ENCODE data around the gene TIPARP.

Gene TIPARP

GRCh38 chr3:156718622-156719306 is 44.4 kb downstream of the TIPARP start:
- 0 out of 2 replicates have a peak overlapping the region, but pooled peaks have one; percentile 3 for H3K27ac ChIP-seq
- no peak for TF ChIP-seq CTCF (conservative IDR thresholded peaks at IDR 0.05)

- no peak overlapping the region for H3K27ac ChIP-seq
- TF ChIP-seq CTCF (conservative IDR thresholded peaks at IDR 0.05): no peak
Measured at GRCh38 chr3:156720826-156721225, 46.4 kb downstream of the TIPARP start.

- H3K27ac ChIP-seq: no peak overlapping the region
- no peak for TF ChIP-seq CTCF (conservative IDR thresholded peaks at IDR 0.05)
Measured at GRCh38 chr3:156721687-156722618, 47.6 kb downstream of the TIPARP start.

- no peak overlapping the region for H3K27ac ChIP-seq
- TF ChIP-seq CTCF (conservative IDR thresholded peaks at IDR 0.05): no peak
Measured at GRCh38 chr3:156723182-156723619, 48.8 kb downstream of the TIPARP start.

- H3K27ac ChIP-seq: no peak overlapping the region
- TF ChIP-seq CTCF (conservative IDR thresholded peaks at IDR 0.05): no peak
Measured at GRCh38 chr3:156725682-156726081, 51.3 kb downstream of the TIPARP start.

- TF ChIP-seq CTCF (conservative IDR thresholded peaks at IDR 0.05): no peak
- H3K27ac ChIP-seq: no peak overlapping the region
Measured at GRCh38 chr3:156726456-156726855, 52.1 kb downstream of the TIPARP start.

GRCh38 chr3:156727519-156728205 is 53.3 kb downstream of the TIPARP start:
- no peak overlapping the region for H3K27ac ChIP-seq
- TF ChIP-seq CTCF (conservative IDR thresholded peaks at IDR 0.05): no peak

Data from VCaP (cell line).